Testis (tissue), 2 donors: ENCODE results near the gene PHF23.

Experiments
- POLR2A ChIP-seq: fragments of 450-650 bp; IDR thresholded peaks from one replicate; pipeline ENCODE4 v1.6.1; 2017; ENCODE audit warnings: antibody characterized with exemption, mild to moderate bottlenecking, moderate library complexity
- TF ChIP-seq, protein P1 (sequence below), 3 experiments: fragments of 450-650 bp in 2 of 3; fragments of 200-600 bp in 1 of 3; sonication (generic) in 1 of 3; IDR thresholded peaks; one replicate each; pipeline ENCODE4 v1.5.1; 2016 to 2019; ENCODE audit warnings: antibody characterized with exemption in 3 of 3, mild to moderate bottlenecking in 2 of 3, moderate library complexity in 1 of 3

DNA sequence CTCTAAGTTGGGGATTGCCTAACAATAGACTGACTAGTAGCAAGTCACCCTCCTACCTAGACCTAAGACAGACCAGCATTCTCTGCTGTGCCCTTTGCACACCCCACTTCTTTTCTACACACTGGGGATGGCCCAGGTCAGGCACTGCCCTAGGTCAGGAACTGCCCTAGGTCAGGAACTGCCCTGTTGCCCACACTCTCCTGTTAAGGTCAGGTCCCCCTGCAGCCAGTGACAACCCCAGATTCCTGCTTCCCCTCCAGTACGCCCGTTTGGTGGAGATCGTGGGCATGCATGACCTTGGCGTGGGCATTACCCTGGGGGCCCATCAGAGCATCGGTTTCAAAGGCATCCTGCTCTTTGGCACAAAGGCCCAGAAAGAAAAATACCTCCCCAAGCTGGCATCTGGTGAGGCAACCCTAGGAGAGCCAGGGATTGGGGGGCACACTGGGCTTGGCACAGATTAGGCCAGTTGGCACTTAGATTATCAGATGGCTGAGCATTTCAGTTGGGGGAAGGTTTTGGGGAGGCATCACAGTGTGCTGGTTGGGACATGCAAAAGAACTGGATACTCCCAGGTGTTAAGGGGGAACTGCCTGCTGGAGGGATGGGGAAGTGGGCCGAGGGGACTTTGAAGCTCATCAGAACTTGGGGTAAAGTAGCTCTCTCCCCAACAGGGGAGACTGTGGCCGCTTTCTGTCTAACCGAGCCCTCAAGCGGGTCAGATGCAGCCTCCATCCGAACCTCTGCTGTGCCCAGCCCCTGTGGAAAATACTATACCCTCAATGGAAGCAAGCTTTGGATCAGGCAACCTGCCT is 17.8 kb downstream of the PHF23 start:
- no peak for TF ChIP-seq POLR2A
- TF ChIP-seq, protein P1, sequence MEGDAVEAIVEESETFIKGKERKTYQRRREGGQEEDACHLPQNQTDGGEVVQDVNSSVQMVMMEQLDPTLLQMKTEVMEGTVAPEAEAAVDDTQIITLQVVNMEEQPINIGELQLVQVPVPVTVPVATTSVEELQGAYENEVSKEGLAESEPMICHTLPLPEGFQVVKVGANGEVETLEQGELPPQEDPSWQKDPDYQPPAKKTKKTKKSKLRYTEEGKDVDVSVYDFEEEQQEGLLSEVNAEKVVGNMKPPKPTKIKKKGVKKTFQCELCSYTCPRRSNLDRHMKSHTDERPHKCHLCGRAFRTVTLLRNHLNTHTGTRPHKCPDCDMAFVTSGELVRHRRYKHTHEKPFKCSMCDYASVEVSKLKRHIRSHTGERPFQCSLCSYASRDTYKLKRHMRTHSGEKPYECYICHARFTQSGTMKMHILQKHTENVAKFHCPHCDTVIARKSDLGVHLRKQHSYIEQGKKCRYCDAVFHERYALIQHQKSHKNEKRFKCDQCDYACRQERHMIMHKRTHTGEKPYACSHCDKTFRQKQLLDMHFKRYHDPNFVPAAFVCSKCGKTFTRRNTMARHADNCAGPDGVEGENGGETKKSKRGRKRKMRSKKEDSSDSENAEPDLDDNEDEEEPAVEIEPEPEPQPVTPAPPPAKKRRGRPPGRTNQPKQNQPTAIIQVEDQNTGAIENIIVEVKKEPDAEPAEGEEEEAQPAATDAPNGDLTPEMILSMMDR (IDR thresholded peaks at IDR 0.05) = no peak
